Suprapubic skin (tissue), 4 donors: ENCODE measurements around the gene FAM200A. TPM values are rescaled to one million over a fixed set of nuclear protein-coding genes. Genes with fewer than 3 reads are reported as not detected.

Experiments
- DNase-seq, 2 donors: peaks; one replicate each; pipeline ENCODE4 v3.0.0-alpha.2; 2019; ENCODE audit warnings: low spot score in 2 of 2
- H3K27ac ChIP-seq: fragments of 200-600 bp; sonication (generic); one replicate; pipeline ENCODE4 v1.5.1; 2019
- H3K27me3 ChIP-seq: fragments of 200-600 bp; sonication (generic); one replicate; pipeline ENCODE4 v1.5.1; 2019
- H3K36me3 ChIP-seq: fragments of 200-600 bp; sonication (generic); one replicate; pipeline ENCODE4 v1.5.1; 2019
- H3K4me1 ChIP-seq: fragments of 200-600 bp; sonication (generic); one replicate; pipeline ENCODE4 v1.5.1; 2019
- H3K4me3 ChIP-seq: fragments of 200-600 bp; sonication (generic); one replicate; pipeline ENCODE4 v1.5.1; 2019; ENCODE audit warnings: mild to moderate bottlenecking
- H3K9me3 ChIP-seq: fragments of 200-600 bp; sonication (generic); one replicate; pipeline ENCODE4 v1.5.1; 2019
- EP300 ChIP-seq: sonication (generic); formaldehyde crosslinking; IDR thresholded peaks from one replicate; pipeline ENCODE4 v1.6.1; 2017; ENCODE audit warnings: antibody characterized with exemption
- POLR2A ChIP-seq, 2 donors: fragments of 450-650 bp; IDR thresholded peaks; one replicate each; pipeline ENCODE4 v1.6.1; 2017; ENCODE audit warnings: antibody characterized with exemption in 2 of 2, mild to moderate bottlenecking in 2 of 2, moderate library complexity in 2 of 2
- POLR2AphosphoS5 ChIP-seq, 3 donors: sonication (generic); formaldehyde crosslinking; IDR thresholded peaks; one replicate each; pipeline ENCODE4 v1.6.1; 2017; ENCODE audit warnings: antibody characterized with exemption in 3 of 3
- WGBS: methylation state at CpG from one replicate; pipeline ENCODE4 v1.1.5; 2018; 5-methylcytosine and 5-hydroxymethylcytosine counted together
- total RNA-seq, 4 donors: library from RNA; depleted of rRNA; stranded (reverse); fragments of >200 nt; gene quantifications; one replicate each; pipeline ENCODE4 v1.1.0, GENCODE V29; 2016
- TF ChIP-seq, protein P1 (sequence below), 2 donors: fragments of 200-600 bp in 1 of 2; fragments of 450-650 bp in 1 of 2; sonication (generic) in 1 of 2; IDR thresholded peaks; one replicate each; pipeline ENCODE4 v1.5.1; 2016 to 2019; ENCODE audit warnings: antibody characterized with exemption in 2 of 2, mild to moderate bottlenecking in 1 of 2, moderate library complexity in 1 of 2

FAM200A gene
- total RNA-seq, 4 donors from 2014 or later: 2.7 to 6.9 (median 5.0) TPM

- TF ChIP-seq EP300 (no peak), POLR2AphosphoS5 (IDR thresholded peaks at IDR 0.05) (no peak), POLR2A (IDR thresholded peaks at IDR 0.05) (no peak)
- TF ChIP-seq, protein P1, sequence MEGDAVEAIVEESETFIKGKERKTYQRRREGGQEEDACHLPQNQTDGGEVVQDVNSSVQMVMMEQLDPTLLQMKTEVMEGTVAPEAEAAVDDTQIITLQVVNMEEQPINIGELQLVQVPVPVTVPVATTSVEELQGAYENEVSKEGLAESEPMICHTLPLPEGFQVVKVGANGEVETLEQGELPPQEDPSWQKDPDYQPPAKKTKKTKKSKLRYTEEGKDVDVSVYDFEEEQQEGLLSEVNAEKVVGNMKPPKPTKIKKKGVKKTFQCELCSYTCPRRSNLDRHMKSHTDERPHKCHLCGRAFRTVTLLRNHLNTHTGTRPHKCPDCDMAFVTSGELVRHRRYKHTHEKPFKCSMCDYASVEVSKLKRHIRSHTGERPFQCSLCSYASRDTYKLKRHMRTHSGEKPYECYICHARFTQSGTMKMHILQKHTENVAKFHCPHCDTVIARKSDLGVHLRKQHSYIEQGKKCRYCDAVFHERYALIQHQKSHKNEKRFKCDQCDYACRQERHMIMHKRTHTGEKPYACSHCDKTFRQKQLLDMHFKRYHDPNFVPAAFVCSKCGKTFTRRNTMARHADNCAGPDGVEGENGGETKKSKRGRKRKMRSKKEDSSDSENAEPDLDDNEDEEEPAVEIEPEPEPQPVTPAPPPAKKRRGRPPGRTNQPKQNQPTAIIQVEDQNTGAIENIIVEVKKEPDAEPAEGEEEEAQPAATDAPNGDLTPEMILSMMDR (IDR thresholded peaks at IDR 0.05): no peak
- Histone ChIP-seq H3K9me3 (peaks cover 17% of the 10 kb centered on the region), H3K4me1 (no peaks in the 10 kb centered on the region), H3K4me3 (no peak overlapping the region), H3K36me3 (no peaks in the 10 kb centered on the region), H3K27me3 (no peaks in the 10 kb centered on the region), H3K27ac (no peak overlapping the region)
- peak in 1 of 2 donors; percentile 12 for DNase-seq
- WGBS: 86% methylated on average over 5 of the region's 5 CpGs
Observed at GRCh38 chr7:99540542-99540941, 11.4 kb downstream of the FAM200A start.

- H3K27me3 ChIP-seq: no peaks in the 10 kb centered on the region
- H3K27ac ChIP-seq: no peak overlapping the region
- no peaks in the 10 kb centered on the region for H3K4me1 ChIP-seq
- H3K4me3 ChIP-seq: no peak overlapping the region
- no peaks in the 10 kb centered on the region for H3K36me3 ChIP-seq
- peaks cover 17% of the 10 kb centered on the region for H3K9me3 ChIP-seq
- TF ChIP-seq POLR2A (IDR thresholded peaks at IDR 0.05): no peak
- no peak for TF ChIP-seq EP300
- TF ChIP-seq, protein P1 (IDR thresholded peaks at IDR 0.05): no peak
- TF ChIP-seq POLR2AphosphoS5 (IDR thresholded peaks at IDR 0.05): no peak
- WGBS: 77% methylated on average over 7 of the region's 7 CpGs
- peak in 1 of 2 donors; percentile 9 for DNase-seq
Observed at GRCh38 chr7:99539213-99539811, 12.6 kb downstream of the FAM200A start.

DNA sequence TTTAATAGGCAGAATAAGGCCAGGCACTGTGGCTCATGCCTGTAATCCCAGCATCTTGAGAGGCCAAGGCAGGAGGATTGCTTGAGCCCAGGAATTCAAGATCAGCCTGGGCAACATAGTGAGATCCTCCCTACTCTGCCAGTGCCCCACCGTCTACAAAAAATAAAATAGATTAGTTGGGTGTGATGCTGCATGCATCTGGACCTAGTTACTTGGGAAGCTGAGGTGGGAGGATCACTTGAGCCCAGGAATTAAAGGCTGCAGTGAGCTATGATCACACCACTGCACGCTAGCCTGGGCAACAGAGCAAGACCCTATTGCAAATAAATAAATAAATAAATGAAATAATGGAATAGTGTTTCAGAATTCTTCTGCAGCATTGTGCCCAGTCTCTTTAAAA lies 16.2 kb downstream of the FAM200A start:
- no peak overlapping the region for H3K27ac ChIP-seq
- H3K36me3 ChIP-seq: peaks cover 19% of the 10 kb centered on the region
- no peak for TF ChIP-seq POLR2A (IDR thresholded peaks at IDR 0.05)
- TF ChIP-seq EP300: no peak
- TF ChIP-seq, protein P1 (IDR thresholded peaks at IDR 0.05): no peak
- TF ChIP-seq POLR2AphosphoS5 (IDR thresholded peaks at IDR 0.05): no peak
- H3K4me1 ChIP-seq: no peaks in the 10 kb centered on the region
- H3K4me3 ChIP-seq: no peak overlapping the region
- no peaks in the 10 kb centered on the region for H3K27me3 ChIP-seq
- WGBS: 100% methylated on average over 2 of the region's 2 CpGs
- DNase-seq: no peak
- peaks cover 35% of the 10 kb centered on the region for H3K9me3 ChIP-seq

DNA sequence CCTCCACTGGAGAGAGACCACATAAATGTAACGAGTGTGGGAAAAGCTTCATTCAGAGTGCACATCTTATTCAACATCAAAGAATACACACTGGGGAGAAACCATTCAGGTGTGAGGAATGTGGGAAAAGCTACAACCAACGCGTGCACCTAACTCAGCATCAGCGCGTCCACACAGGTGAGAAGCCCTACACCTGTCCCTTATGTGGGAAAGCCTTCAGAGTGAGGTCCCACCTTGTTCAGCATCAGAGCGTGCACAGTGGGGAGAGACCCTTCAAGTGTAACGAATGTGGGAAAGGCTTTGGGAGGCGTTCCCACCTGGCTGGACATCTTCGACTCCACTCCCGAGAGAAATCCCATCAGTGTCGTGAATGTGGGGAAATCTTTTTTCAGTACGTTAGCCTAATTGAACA lies 20.6 kb downstream of the FAM200A start:
- no peaks in the 10 kb centered on the region for H3K27me3 ChIP-seq
- peaks cover 58% of the 10 kb centered on the region for H3K36me3 ChIP-seq
- H3K4me3 ChIP-seq: no peak overlapping the region
- no peak overlapping the region for H3K27ac ChIP-seq
- peak in 1 of 2 donors; percentile 36 for DNase-seq
- no peaks in the 10 kb centered on the region for H3K4me1 ChIP-seq
- TF ChIP-seq POLR2A (IDR thresholded peaks at IDR 0.05) (no peak), POLR2AphosphoS5 (IDR thresholded peaks at IDR 0.05) (no peak), EP300 (no peak)
- TF ChIP-seq, protein P1 (IDR thresholded peaks at IDR 0.05): no peak
- 96% methylated on average over 12 of the region's 12 CpGs for WGBS
- peaks cover 27% of the 10 kb centered on the region for H3K9me3 ChIP-seq

GRCh38 chr7:99525713-99526440 lies 26.0 kb downstream of the FAM200A start:
- WGBS: 92% methylated on average over 21 of the region's 21 CpGs
- Histone ChIP-seq H3K36me3 (peaks cover 74% of the 10 kb centered on the region), H3K4me1 (no peaks in the 10 kb centered on the region), H3K9me3 (peaks cover 8% of the 10 kb centered on the region), H3K27me3 (no peaks in the 10 kb centered on the region), H3K27ac (no peak overlapping the region), H3K4me3 (no peak overlapping the region)
- TF ChIP-seq, protein P1 (IDR thresholded peaks at IDR 0.05): peak in 1 of 2 donors; percentile 13
- no peak for TF ChIP-seq POLR2AphosphoS5 (IDR thresholded peaks at IDR 0.05)
- no peak for DNase-seq
